Measurements from ENCODE around the gene EVC2. TPM values are rescaled to one million over a fixed set of nuclear protein-coding genes. Genes with fewer than 3 reads are reported as not detected.

The EVC2 gene
- total RNA-seq, 2 donors from 2014 or later, result 21.4 to 24.2 TPM

- H3K4me1 ChIP-seq (ENCODE audit: control insufficient read depth in 1 of 2, low read depth in 2 of 2), result no peaks in the 10 kb centered on the region
- peaks cover 40% of the 10 kb centered on the region for H3K36me3 ChIP-seq
- DNase-seq (ENCODE audit: low spot score) (no peak), ATAC-seq (ENCODE audit: insufficient number of reproducible peaks, low FRiP score, low read depth) (no peak)
- TF ChIP-seq CTCF (IDR thresholded peaks at IDR 0.05), result no peak
- no peaks in the 10 kb centered on the region for H3K27me3 ChIP-seq (replicated peaks; ENCODE audit: insufficient read depth)
- H3K9me3 ChIP-seq, result no peaks in the 10 kb centered on the region
- H3K4me3 ChIP-seq, result no peak overlapping the region
- H3K27ac ChIP-seq, result no peak overlapping the region
Measured at GRCh38 chr4:5693871-5694270, 14.5 kb downstream of the EVC2 start.

GRCh38 chr4:5691491-5692132 is 16.7 kb downstream of the EVC2 start:
- ATAC-seq (ENCODE audit: insufficient number of reproducible peaks, low FRiP score, low read depth) (no peak), DNase-seq (ENCODE audit: low spot score) (no peak)
- Histone ChIP-seq H3K4me3 (no peak overlapping the region), H3K27ac (no peak overlapping the region), H3K36me3 (peaks cover 52% of the 10 kb centered on the region), H3K4me1 (ENCODE audit: control insufficient read depth in 1 of 2, low read depth in 2 of 2) (no peaks in the 10 kb centered on the region), H3K27me3 (replicated peaks; ENCODE audit: insufficient read depth) (no peaks in the 10 kb centered on the region), H3K9me3 (no peaks in the 10 kb centered on the region)
- TF ChIP-seq CTCF (IDR thresholded peaks at IDR 0.05), result no peak

- ATAC-seq (ENCODE audit: insufficient number of reproducible peaks, low FRiP score, low read depth), result no peak
- Histone ChIP-seq H3K9me3 (no peaks in the 10 kb centered on the region), H3K36me3 (peaks cover 64% of the 10 kb centered on the region), H3K4me3 (no peak overlapping the region), H3K27me3 (replicated peaks; ENCODE audit: insufficient read depth) (no peaks in the 10 kb centered on the region), H3K4me1 (ENCODE audit: control insufficient read depth in 1 of 2, low read depth in 2 of 2) (no peaks in the 10 kb centered on the region), H3K27ac (no peak overlapping the region)
- no peak for TF ChIP-seq CTCF (IDR thresholded peaks at IDR 0.05)
- no peak for DNase-seq (ENCODE audit: low spot score)
Measured at GRCh38 chr4:5689065-5689464, 19.3 kb downstream of the EVC2 start.

GRCh38 chr4:5686338-5686737 is 22.0 kb downstream of the EVC2 start:
- Histone ChIP-seq H3K27ac (no peak overlapping the region), H3K4me3 (no peak overlapping the region), H3K27me3 (replicated peaks; ENCODE audit: insufficient read depth) (no peaks in the 10 kb centered on the region), H3K4me1 (ENCODE audit: control insufficient read depth in 1 of 2, low read depth in 2 of 2) (no peaks in the 10 kb centered on the region), H3K36me3 (peaks cover 74% of the 10 kb centered on the region), H3K9me3 (no peaks in the 10 kb centered on the region)
- DNase-seq (ENCODE audit: low spot score), result no peak
- no peak for ATAC-seq (ENCODE audit: insufficient number of reproducible peaks, low FRiP score, low read depth)
- TF ChIP-seq CTCF (IDR thresholded peaks at IDR 0.05), result no peak

- Histone ChIP-seq H3K4me1 (ENCODE audit: control insufficient read depth in 1 of 2, low read depth in 2 of 2) (no peaks in the 10 kb centered on the region), H3K36me3 (peaks cover 76% of the 10 kb centered on the region), H3K27ac (no peak overlapping the region), H3K9me3 (no peaks in the 10 kb centered on the region), H3K27me3 (replicated peaks; ENCODE audit: insufficient read depth) (no peaks in the 10 kb centered on the region), H3K4me3 (no peak overlapping the region)
- no peak for TF ChIP-seq CTCF (IDR thresholded peaks at IDR 0.05)
- DNase-seq (ENCODE audit: low spot score) (no peak), ATAC-seq (ENCODE audit: insufficient number of reproducible peaks, low FRiP score, low read depth) (no peak)
Measured at GRCh38 chr4:5685296-5685695, 23.1 kb downstream of the EVC2 start.
